ENCODE measurements around the gene ECEL1.

The ECEL1 gene

DNA sequence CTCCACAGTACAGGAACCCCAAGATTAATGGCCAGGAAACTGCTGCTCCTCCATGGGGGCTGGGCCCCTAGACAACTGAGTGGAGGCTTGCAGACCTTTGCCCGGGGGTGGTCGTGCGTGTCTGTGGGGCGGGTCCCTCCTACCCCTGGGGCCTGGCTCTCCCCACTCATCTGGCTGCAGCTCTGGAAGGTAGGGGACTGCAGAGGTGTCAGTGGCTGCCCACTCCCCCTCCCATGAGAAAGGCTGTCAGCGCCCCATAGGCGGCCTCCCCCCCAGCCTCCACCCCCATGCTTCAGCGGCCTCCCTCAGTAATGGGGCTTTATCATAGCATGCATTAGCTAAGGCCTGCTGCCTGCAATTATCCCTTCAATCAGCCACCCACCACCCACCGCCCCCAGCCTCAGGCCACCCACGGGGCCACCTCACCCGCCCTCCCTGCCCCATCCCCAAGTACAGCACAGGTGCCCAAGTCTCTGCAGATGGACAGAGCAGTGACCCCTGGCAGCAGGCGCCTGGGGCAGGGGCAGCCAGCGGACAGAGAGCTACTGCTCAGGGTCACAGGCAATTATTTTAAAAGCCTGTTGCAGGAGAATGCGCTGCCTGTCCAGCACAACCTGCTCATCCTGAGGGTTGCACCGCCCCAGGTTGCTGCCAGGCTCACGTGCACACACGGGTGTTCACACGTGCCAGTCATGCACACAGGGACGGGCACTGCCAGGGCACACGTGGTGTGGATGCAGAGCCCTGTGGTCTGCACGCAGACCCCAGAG lies 9.1 kb upstream of the ECEL1 start:
- FAIRE-seq: no peak

DNA sequence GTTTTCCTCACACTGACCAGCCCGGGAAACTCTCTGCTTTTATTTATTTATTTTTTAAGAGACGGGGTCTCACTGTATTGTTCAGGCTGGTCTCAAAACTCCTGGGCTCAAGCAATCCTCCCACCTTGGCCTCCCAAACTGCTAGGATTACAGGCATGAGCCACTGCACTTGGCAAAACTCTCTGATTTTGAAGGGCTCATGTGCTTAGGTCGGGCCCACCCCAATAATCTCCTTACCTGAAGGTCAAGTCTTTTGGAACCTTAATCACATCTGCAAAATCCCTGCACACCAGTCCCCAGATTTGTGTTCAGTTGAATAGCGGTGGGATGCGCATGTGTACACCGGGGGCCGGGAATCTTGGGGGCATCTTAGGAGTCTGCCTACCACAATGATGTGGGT lies 7.7 kb upstream of the ECEL1 start:
- FAIRE-seq: no peak

DNA sequence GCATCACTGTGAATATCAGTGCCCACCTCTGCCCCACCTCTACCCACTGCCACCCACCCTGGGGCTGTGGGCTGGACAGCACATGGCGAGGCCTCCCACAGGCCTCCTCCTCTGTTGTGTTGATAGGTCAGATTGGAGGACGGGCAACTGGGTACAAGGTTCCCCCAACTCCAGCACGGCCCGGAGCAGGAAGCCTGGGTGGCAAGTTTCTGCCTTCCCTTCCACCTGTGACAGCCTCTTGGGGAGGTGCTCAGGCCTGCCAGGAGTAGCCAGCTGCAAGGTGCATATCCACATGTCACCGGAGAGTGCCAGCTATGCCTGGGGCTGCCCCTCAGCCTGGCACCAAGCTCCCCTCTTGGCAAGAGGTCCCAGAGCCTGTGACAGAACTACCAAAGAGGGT lies 6.9 kb upstream of the ECEL1 start:
- FAIRE-seq: no peak

DNA sequence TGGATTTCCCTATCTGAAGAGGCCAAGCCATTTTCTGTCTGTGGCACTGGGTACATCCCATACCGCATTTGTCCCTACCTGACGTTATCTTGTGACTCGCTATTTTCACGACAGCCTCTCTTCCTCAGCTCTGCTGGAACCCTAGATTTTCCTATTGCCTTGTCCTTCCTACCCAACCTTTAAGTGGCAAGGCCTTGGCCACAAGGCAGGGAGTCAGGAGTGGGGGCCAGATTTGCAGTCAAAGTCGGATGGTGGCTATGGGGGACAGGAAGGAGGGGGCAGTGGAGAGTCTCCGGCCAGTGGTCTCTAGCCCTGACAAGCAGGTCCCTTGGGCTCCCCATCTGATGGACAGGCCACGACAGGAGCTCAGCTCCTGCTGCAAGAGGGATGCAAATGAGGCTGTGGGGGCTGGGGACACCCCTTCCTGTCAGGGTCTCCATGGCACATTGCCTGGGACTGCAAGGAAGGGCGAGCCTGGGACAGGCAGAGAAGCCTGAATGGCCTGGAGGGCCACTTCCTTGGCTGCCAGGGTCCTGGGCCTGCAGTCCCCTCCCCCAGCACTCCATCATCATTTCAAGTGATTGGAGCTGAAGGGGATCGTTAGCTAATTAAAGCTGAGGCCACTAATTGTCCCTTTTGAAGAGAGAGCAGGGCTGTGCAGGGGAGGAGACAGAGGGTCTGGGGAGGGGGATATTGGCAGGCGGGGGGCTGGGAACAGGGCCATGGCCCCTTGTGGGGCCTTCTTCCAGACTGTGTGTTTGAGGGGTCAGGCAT lies 6.3 kb upstream of the ECEL1 start:
- no peak for FAIRE-seq

DNA sequence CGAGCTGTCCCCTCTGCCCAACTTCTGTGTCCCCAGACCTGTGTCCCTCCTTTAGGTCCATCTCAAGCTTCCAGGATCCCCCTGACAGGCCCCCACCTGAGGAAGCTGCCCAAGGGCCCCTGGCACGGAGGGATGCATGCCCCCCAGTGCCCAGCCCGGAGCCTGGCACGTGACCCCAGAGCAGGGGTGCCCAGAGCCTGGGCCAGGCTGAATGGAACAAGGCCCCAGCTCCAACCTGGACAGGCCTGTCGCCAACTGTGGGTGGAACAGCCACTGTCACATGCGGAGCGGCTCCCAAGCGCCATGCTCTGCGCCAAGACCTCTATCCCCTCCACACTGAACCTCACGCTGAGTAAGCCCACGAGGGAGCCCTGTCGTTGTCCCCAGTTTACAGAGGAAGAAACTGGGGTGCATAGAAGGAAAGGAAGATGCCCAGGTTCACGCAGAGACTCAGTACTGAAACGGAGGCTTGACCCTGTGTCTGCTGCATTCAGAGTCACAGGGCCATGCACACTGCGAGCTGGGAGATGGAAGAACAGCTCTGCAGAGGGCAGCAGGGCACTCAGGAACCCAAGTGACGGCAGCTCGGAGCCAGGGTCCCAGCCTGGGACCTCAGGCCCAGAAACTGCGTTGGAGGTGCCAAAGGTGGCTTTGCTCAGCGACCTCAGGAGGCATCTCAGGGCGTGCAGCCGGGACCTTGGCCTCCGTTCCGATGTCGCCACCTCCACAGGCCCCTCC lies 5.5 kb upstream of the ECEL1 start:
- no peak for FAIRE-seq

DNA sequence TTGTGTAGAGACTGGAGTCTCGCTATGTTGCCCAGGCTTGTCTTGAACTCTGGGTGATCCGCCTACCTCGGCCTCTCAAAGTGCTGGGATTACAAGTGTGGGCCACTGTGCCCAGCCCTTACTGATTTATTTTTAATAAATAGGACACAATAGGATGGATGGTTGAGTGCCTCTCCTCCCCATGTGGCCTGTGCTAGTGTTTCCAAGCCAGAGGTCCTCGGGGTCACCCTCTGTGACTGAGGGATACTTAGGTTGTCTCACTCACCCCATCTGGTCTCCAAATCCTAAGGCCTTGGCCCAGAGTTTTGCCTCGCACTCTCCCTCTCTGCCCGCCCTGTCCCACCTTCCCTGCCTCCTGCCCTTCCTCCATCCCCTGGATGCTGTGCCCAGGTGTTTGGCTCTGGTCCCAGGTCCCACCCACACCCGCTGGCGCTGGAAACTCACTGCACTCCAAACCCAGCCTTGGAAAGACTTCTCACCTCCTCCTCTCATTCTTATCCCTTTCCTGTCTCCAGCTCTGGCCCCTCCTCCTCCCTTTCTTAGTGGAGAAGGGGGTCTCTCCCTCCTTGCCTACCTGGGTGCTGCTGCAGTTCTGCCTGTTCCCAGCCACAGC lies 4.7 kb upstream of the ECEL1 start:
- no peak for FAIRE-seq

DNA sequence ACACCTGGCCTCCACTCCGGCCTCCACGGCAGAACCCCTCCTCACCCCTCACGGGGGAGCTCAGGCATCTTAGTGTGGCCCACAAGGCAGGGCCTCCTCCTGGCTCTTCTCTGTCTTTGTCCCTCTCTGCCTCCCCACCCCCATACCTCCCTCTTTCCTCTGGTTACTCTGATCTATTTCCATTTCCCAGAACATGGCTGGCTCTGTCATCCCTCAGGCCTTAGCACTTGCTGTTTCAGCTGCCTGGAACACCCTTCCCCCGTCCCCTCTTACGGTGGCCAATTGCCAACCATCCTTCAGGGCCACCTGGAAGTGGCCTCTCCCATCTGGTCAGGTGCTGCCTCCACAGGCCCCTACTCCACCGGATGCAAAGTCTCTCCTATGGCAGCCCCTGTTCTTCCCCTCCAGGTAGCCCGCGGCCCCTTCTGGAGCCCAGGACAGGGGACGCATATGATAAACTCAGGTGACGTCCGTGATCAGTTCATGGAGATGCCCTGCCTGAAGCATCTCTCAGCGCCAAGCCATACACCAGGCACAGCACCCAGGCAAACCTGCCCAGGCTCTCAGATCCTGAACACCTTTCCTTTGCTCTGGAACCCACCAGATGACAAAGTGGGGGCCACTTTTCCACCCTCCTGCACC lies 3.6 kb upstream of the ECEL1 start:
- no peak for FAIRE-seq

DNA sequence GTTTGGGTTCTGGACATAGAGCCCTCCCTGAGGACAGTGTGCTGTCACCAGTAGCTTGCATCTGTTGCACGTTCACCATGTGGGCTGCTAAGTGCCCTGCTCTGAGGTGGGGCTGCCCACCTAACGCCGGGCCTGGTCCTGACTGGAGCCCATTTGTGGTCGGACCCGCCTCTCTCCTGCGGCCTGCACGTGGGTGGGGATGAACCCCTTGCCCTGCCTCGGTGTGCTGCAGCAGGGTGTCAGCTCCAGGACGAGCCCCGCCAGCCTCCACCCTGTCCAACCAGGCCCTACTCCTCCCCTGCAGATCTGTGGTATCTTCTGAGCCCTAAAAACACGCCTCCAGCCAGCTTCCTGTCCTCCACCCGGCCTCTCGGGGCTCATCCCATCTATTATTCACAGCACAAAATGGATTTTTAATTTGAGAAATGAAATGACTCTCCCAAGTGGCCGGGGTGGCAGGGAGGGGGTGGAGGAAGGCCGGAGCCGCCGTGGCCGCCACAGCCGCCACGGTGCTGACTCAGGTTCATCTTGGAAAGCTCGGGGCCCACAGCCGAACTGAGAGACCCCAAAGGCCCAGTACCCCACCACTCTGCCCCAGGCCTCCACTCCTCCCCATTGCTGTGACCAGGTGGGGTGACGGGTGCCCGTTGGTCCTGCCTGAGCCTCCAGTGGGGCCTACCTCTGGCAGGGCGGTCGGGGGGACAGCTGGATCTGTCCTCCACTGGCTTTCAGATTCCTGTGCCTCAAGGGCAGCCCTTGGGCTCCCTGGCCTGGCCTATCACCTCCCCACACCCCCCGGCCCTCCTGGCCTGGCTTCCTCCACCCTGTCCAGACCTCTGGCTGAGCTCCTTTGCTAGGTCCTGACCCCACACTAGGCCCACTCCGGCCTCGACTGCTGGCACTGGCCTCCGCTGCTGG lies 2.8 kb upstream of the ECEL1 start:
- no peak for FAIRE-seq

DNA sequence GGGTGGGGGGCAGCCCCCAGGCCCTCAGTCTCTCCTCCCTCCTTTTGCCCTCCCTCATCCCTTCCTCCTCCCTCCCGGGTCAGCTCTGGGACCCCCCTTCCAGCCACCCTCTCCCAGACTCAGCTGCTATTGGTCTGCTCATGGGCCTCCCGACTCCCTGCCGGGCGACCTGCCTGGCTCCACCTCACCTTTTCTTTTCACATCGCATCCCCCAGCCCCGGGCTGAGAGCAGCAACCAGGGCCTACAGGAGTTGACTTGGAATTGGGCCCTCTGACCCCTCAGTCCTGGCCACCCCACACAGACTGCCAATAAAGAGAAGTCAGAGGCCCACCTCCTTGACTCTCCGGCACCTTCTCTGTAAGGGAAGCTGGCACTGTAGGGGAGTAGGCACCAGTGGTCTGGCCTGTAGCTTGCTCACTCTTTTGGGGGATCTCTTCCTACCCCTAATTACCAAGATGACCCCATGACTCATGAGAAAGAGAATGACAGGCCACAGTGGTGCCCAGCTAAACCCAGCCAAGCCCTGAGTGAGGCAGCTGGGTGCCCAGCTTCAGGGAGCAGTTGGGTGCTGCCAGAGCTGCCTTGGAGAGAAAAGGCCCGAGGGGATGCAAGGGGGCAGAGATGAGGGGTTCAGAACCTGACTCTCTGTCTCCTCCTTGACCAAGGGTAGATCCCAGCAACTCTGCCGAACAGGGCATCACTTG lies 2.0 kb upstream of the ECEL1 start:
- FAIRE-seq: no peak

DNA sequence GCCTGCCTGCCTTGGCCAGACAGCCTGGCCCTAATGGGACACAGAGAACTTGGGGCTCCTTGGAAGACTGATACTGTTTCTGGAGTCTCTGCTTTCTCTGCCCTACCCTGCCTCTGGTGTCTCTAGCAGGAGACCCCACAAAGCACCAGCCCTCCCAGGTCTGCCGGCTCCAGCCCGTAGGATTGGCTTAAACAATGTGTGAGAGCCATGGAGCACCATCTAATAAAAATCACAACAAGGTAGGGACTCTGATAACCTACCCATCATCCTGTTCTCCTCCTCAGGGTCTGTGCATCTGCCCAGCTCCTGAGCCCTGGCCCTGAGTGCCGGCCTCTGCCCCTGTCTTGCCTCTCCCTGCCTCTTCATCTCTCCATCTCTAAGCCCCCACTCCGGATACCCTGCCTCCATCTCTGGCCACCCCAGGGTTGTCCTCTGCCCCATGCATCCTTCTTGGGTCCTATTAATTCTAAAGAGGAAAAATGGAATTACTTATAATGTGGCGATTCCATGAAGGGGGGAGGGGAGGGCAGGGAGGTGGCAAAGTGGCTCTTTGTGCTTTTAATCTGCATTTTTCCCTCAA lies 1.2 kb upstream of the ECEL1 start:
- no peak for FAIRE-seq

DNA sequence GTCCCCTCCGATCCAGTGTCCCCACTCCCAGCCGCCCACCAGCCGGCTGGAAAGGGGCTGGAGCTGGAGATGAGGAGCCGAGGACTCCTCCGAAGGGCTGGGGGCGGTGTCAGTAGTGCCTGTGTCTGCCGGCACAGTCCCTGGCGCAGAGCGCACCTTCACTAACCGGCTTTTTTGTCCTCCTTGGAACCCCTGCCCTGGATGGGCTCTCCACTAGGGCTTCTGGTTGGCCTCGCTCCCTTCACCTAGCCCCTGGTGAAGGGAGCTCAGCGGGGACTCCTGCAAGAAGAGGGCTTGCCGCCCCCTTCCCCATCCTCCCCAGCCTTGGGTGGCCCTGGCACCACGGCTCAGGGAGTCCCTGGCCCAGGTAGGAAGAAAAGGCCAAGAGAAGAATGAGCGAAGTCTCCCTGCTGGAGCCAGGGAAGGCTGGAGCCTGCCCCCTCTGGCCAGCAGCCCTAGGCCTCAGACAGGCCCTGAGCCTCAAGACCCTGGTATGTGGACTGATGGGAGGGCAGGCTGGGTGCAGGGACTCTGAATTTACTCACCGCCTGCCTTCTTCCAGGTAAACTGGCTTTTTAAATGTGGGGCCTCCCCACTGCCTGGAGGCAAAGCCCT lies 570 bp upstream of the ECEL1 start:
- no peak for FAIRE-seq

DNA sequence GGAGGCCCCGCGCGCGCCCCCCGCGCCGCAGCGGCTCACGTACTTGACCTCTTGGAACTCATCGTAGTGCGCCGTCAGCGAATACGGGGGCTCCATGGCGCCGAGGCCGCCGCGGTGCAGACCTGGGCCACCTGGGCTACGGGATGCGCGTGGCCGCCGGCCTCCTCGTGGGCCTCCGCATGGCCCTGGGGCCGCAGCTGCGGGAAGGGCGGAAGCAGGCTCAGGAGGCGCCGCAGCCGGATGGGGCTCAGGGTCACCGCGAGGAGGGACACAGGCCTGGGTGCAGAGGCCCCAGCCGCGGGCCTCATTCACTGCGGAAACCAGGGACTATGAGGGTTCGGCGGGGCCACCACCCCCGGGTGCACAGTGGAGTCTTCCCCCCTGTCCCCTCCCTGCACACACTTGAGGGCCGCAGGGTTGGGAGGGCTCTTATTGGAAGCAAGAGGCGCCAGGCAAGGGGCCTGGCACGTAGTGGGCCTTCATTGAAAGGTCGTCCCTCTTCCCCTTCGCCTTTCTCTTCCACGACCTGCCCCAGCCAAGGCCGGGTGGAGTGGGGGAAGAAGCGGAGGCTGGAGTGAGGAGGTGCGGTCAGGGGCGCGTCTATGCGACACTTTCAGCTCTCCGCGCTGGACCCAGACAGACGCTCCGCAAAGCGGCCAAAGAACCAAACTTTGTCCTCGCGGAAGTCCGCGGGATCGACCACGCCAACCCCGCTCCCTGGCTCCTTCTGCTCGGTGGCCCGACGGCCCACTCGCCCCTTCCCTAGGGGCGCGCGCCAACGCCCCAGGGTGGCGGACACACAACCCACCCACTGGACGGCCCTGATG lies 863 bp downstream of the ECEL1 start:
- FAIRE-seq: no peak

DNA sequence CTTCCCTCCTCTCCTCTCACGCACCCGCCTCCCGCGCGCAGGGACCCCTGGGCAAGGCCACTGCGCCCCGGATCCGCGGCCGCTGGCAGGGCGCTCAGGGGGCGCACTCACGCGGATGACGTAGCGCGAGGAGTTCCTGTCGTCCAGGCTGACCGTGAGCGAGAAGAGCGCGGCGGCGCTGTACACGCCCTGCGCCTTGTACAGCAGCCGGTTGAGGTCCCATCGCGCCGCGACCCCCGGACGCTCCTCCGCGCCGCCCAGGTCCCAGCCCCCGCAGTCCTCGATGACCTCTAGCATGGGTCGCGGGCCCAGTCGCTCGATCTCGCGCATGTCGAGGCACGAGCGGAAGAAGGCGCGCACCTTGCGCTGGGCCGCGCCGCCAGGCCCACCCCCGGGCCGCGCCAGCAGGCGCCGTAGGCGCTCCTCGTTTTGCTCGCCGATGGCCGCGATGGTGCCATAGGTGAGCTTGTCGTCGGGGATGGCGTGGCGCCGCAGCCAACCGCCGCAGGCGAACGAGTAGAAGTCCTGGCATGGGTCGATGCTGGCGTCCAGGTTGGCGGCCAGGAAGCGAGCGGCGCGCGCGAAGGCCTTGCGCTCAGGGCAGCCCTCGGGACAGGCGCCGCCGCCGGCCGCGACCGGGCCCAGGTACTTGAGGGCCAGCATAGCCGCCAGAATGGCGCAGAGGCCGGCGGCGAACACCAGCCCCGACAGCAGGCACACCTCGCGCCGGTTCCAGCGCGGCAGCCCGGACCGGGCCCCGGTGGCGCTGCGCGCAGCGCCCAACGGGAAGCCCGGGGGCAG lies 1.7 kb downstream of the ECEL1 start:
- no peak for FAIRE-seq

DNA sequence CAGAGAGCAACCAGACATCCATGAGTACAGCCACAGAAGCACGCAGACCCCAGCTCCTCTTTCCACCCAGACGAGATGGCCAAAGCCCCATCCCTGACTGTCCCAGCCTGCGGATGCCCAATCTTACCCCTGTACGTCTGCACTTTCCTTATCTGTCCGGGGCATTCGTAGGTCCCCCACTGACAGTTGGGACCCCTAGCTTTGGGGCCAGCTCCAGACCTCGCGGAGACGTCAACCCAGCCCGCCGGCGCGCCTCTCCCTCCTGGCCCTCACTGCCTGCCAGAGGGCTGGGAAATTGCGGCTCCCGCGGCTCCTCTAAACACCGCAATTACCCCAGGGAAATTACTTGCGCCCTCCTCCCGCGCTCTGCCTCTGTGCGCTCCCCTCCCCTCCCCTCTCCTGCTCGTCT lies 2.3 kb downstream of the ECEL1 start:
- no peak for FAIRE-seq

DNA sequence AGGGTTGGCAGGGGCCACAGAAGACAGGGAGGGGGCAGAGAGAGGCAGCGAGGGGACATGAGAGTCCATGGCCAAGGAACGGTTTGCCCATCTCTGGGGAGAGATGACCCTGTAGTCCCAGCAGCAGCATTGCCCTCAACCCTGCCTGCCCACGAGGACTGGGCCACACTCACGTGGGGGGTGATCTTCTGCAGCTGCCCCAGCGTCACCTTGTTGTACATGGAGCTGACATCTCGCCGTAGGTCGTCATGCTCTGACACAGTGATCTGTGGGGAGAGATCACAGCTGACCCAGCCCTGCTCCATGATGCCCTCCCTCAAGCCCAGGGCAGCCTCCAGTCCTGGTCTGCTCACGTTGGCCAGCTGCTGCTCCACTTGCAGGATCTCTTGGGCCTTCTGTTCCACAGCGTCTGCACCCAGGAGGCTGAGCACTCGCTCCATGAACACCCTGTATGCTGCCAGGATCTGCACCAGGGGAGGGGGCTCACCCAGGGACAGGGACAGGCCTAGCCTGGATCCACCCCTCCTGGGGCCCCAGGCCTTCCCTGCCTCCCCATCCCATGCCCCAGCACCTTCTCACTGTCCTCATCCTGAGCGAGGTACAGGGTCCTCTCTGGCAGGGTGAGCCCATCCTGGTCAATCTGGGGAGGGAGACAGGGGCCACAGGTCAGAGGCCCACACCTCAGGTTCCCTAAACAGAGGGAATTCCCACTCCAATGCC lies 2.8 kb downstream of the ECEL1 start:
- FAIRE-seq: no peak

DNA sequence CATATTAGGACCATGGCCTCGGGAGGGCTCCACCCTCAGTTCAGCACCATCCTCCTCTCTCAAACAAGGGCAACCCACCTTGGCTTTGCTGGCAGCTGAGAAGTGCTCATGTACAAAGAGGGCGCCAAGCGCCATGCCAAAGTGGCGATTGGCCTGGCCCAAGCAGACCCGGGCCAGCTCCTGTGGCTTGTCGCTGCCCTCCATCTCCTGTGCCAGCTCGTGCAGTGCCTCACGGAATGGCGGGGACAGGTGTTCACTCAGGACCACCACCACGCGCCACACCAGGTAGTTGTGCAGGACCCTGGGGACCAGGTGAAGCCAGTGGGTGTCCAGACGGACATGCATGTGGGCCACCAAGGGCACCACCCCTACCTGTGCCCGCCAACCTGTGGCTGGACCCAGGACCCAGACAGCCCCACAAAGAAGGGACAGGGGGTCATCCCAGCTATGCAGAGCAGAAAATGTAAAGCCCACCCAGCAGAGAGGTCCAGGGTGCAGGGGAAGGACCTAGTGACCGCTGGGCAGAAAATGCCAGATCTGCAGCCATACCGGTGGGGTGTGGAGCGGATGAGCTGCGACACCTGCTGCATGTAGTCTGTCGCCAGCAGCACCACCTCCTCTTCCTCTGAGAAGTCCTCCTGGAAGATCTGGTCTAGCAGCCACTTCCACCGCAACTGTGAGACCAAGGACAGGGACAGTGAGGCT lies 3.6 kb downstream of the ECEL1 start:
- FAIRE-seq: no peak
